GM13977 (cell line): Measurements from ENCODE around the gene CXCL10.
A peak's percentile ranks its signal among the peaks of the same experiment; 100 is the strongest.

Experiments
- DNase-seq: peaks from one replicate; pipeline ENCODE4 v3.0.0; 2012; ENCODE audit warnings: low spot score
- CTCF ChIP-seq: IDR thresholded peaks from 2 replicates; pipeline ENCODE4 v1.5.1; 2012; ENCODE audit warnings: mild to moderate bottlenecking, control low read depth; ENCODE audit not compliant: insufficient read depth; ENCODE audit errors: extremely low read depth, missing control alignments
- in situ Hi-C: fragments of 300-500 bp; cut with MboI; formaldehyde crosslinking; loops from one replicate; pipeline ENCODE4 v1.12.0; 2022; ENCODE audit warnings: low sequenced_read_pairs, low pct_unique_long_range_greater_than_20kb, mixed read lengths, inconsistent platforms; ENCODE audit not compliant: unreplicated experiment

Gene CXCL10

GRCh38 chr4:76060506-76060905 is 37.2 kb upstream of the CXCL10 start:
- TF ChIP-seq CTCF = no peak
- in situ Hi-C loops = loop anchor here (25.0 kb wide), 1 partner anchor 148 kb away; the partner anchor contains the start of gene PPEF2
- DNase-seq = no peak

GRCh38 chr4:76059750-76060149 is 36.5 kb upstream of the CXCL10 start:
- no peak for TF ChIP-seq CTCF
- in situ Hi-C loops = loop anchor here (25.0 kb wide), 1 partner anchor 147 kb away; the partner anchor contains the start of gene PPEF2
- no peak for DNase-seq

GRCh38 chr4:76058888-76059426 is 35.7 kb upstream of the CXCL10 start:
- DNase-seq = no peak
- in situ Hi-C loops = loop anchor here (25.0 kb wide), 1 partner anchor 147 kb away; the partner anchor contains the start of gene PPEF2
- no peak for TF ChIP-seq CTCF

- no peak for TF ChIP-seq CTCF
- DNase-seq = peak; percentile 61
- in situ Hi-C loops = loop anchor here (25.0 kb wide), 1 partner anchor 146 kb away; the partner anchor contains the start of gene PPEF2
Observed at GRCh38 chr4:76058302-76058701, 35.0 kb upstream of the CXCL10 start.

GRCh38 chr4:76055421-76055820 is 32.1 kb upstream of the CXCL10 start:
- in situ Hi-C loops = loop anchor here (25.0 kb wide), 1 partner anchor 143 kb away; the partner anchor contains the start of gene PPEF2
- no peak for DNase-seq
- TF ChIP-seq CTCF = no peak

GRCh38 chr4:76055016-76055415 is 31.7 kb upstream of the CXCL10 start:
- in situ Hi-C loops = loop anchor here (25.0 kb wide), 1 partner anchor 143 kb away; the partner anchor contains the start of gene PPEF2
- DNase-seq = peak; percentile 81
- TF ChIP-seq CTCF = no peak
